Sigmoid colon (tissue), 7 donors: ENCODE measurements around the gene ZNF296. TPM values are rescaled to one million over a fixed set of nuclear protein-coding genes. Genes with fewer than 3 reads are reported as not detected.

Source experiments
- DNase-seq: peaks from one replicate; pipeline ENCODE4 v3.0.0-alpha.2; 2019
- H3K27ac ChIP-seq, 4 donors: fragments of 200-600 bp; sonication (generic); one replicate each; pipeline ENCODE4 v1.5.1; 2016 to 2019; ENCODE audit warnings: mild to moderate bottlenecking in 1 of 4
- H3K27me3 ChIP-seq, 3 donors: fragments of 200-600 bp; sonication (generic); one replicate each; pipeline ENCODE4 v1.5.1; 2019; ENCODE audit warnings: mild to moderate bottlenecking in 1 of 3
- H3K36me3 ChIP-seq, 4 donors: fragments of 200-600 bp; sonication (generic); one replicate each; pipeline ENCODE4 v1.5.1; 2016 to 2019
- H3K4me1 ChIP-seq, 4 donors: fragments of 200-600 bp; sonication (generic); one replicate each; pipeline ENCODE4 v1.5.1; 2017 to 2019
- H3K4me3 ChIP-seq, 4 donors: fragments of 200-600 bp; sonication (generic); one replicate each; pipeline ENCODE4 v1.5.1; 2017 to 2019; ENCODE audit warnings: mild to moderate bottlenecking in 2 of 4, moderate library complexity in 1 of 4
- H3K9me3 ChIP-seq, 4 donors: fragments of 200-600 bp in 3 of 4; sonication (generic) in 3 of 4; one replicate each; pipeline versions ENCODE4 v1.5.1 to v1.6.1; 2013 to 2019
- CTCF ChIP-seq, 4 experiments: fragments of 450-650 bp in 3 of 4; fragments of 200-600 bp in 1 of 4; IDR thresholded peaks; one replicate each; pipeline ENCODE4 v1.5.1; 2016 to 2019; ENCODE audit warnings: antibody characterized with exemption in 4 of 4, mild to moderate bottlenecking in 3 of 4, moderate library complexity in 2 of 4
- EP300 ChIP-seq, 4 donors: sonication (generic); formaldehyde crosslinking; IDR thresholded peaks; one replicate each; pipeline ENCODE4 v1.6.1; 2017; ENCODE audit warnings: antibody characterized with exemption in 4 of 4
- POLR2A ChIP-seq, 2 donors: fragments of 450-650 bp; IDR thresholded peaks; one replicate each; pipeline ENCODE4 v1.6.1; 2016; ENCODE audit warnings: antibody characterized with exemption in 2 of 2, mild to moderate bottlenecking in 2 of 2, moderate library complexity in 2 of 2
- POLR2AphosphoS5 ChIP-seq, 4 donors: sonication (generic); formaldehyde crosslinking; IDR thresholded peaks; one replicate each; pipeline ENCODE4 v1.6.1; 2017; ENCODE audit warnings: antibody characterized with exemption in 4 of 4
- WGBS, 2 donors: extraction: QIAGEN DNeasy Blood & Tissue Kit; methylation state at CpG; one replicate each; pipeline ENCODE4 v1.1.7; 2013; 5-methylcytosine and 5-hydroxymethylcytosine counted together
- intact Hi-C: fragments of 100-400 bp; cut with DNase I; formaldehyde crosslinking; loops from one replicate; pipeline ENCODE4 v1.15.1; 2023
- polyA plus RNA-seq, 3 donors: library from polyadenylated mRNA; stranded (reverse); fragments of 200-250 nt; gene quantifications; one replicate each; pipeline ENCODE4 v1.2.3, GENCODE V29; 2013
- total RNA-seq, 4 donors: library from RNA; depleted of rRNA; stranded (reverse); fragments of >200 nt; gene quantifications; one replicate each; pipeline ENCODE4 v1.1.0, GENCODE V29; 2016
- donor health status: healthy with polysubstance abuse.
- donor health status: Bipolar disorder and iron deficiency.
- donor health status: healthy.

The ZNF296 gene
- total and polyA plus RNA-seq, 7 donors: 0.41 to 5.4 (median 2.8) TPM; not detected in 2

DNA sequence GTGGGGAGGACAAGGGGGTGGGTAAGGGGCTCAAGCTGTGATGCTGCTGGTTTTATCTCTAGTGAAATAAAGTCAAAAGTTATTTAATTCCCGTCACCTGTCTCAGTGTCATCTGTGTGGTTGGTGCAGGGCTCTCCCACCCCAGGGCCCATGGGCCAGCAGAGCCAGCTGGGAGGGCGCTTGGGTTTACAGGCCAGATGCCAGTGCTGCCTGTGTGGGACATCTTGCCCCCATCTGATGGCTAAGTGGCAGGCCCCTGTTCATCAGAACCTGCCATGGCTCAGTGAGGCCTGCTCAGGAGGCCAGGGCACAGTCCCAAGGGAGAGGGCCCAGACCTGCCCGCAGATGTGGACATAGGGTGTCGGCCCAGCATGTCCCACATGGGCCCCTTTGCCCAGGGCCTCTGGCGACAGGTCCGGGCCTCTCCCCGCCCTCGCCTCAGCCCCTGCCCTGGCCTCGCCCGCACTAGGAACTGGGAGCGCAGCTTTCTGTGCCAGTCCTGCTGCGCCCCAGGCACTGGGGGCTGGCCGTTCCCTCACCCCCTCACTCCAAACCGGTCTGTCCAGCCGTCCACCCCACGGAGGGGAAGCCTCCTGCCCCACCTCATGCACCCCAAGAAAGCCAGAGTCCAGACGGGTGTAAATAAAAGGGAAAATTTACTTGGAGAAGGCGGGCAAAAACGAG is 5.3 kb downstream of the ZNF296 start:
- peaks cover 32 to 59% (median 44%) of the 10 kb centered on the region in 4 donors for H3K36me3 ChIP-seq

GRCh38 chr19:45070214-45070613 is 6.1 kb downstream of the ZNF296 start:
- no peak for DNase-seq
- H3K36me3 ChIP-seq: peaks cover 32 to 67% (median 50%) of the 10 kb centered on the region in 4 donors
- intact Hi-C loops: no loop called here

More for the DNA sequence above, 5.3 kb downstream of the ZNF296 start:
- intact Hi-C loops: no loop called here
- H3K4me1 ChIP-seq: peaks cover 0 to 12% (median 10%) of the 10 kb centered on the region in 4 donors
- no peak for DNase-seq
- no peak overlapping the region for H3K4me3 ChIP-seq
- H3K27ac ChIP-seq: no peak overlapping the region
- 53 to 79% methylated on average over 19 of the region's 19 CpGs for WGBS, 2 donors
- H3K27me3 ChIP-seq: no peaks in the 10 kb centered on the region
- no peaks in the 10 kb centered on the region for H3K9me3 ChIP-seq
- TF ChIP-seq POLR2A (IDR thresholded peaks at IDR 0.05) (no peak), CTCF (IDR thresholded peaks at IDR 0.05) (no peak), POLR2AphosphoS5 (IDR thresholded peaks at IDR 0.05) (no peak), EP300 (IDR thresholded peaks at IDR 0.05) (no peak)

GRCh38 chr19:45069056-45069455 is 7.2 kb downstream of the ZNF296 start:
- no peak for DNase-seq
- H3K4me3 ChIP-seq: no peak overlapping the region
- no peak overlapping the region for H3K27ac ChIP-seq
- no peaks in the 10 kb centered on the region for H3K9me3 ChIP-seq
- H3K36me3 ChIP-seq: peaks cover 40 to 78% (median 61%) of the 10 kb centered on the region in 4 donors
- no peak for TF ChIP-seq POLR2A (IDR thresholded peaks at IDR 0.05)
- no peak for TF ChIP-seq EP300 (IDR thresholded peaks at IDR 0.05)
- TF ChIP-seq POLR2AphosphoS5 (IDR thresholded peaks at IDR 0.05): no peak
- TF ChIP-seq CTCF (IDR thresholded peaks at IDR 0.05): no peak
- H3K27me3 ChIP-seq: no peaks in the 10 kb centered on the region
- no peaks in the 10 kb centered on the region for H3K4me1 ChIP-seq
- intact Hi-C loops: no loop called here
- WGBS, 2 donors: 50 to 83% methylated on average over 13 of the region's 13 CpGs

More at GRCh38 chr19:45070214-45070613, 6.1 kb downstream of the ZNF296 start:
- no peak overlapping the region for H3K4me3 ChIP-seq
- H3K4me1 ChIP-seq: peaks cover 0 to 4% (median 3%) of the 10 kb centered on the region in 4 donors
- H3K27ac ChIP-seq: no peak overlapping the region
- no peaks in the 10 kb centered on the region for H3K9me3 ChIP-seq
- TF ChIP-seq POLR2A (IDR thresholded peaks at IDR 0.05): no peak
- no peak for TF ChIP-seq CTCF (IDR thresholded peaks at IDR 0.05)
- TF ChIP-seq EP300 (IDR thresholded peaks at IDR 0.05): no peak
- no peak for TF ChIP-seq POLR2AphosphoS5 (IDR thresholded peaks at IDR 0.05)
- WGBS, 2 donors: 66 to 83% methylated on average over 6 of the region's 6 CpGs
- no peaks in the 10 kb centered on the region for H3K27me3 ChIP-seq

- WGBS, 2 donors: 88 to 96% methylated on average over 7 to 10 of the region's 10 CpGs
- no peak overlapping the region for H3K4me3 ChIP-seq
- H3K9me3 ChIP-seq: no peaks in the 10 kb centered on the region
- no peak for TF ChIP-seq EP300 (IDR thresholded peaks at IDR 0.05)
- peaks cover 47 to 87% (median 68%) of the 10 kb centered on the region in 4 donors for H3K36me3 ChIP-seq
- no peak overlapping the region for H3K27ac ChIP-seq
- DNase-seq: no peak
- no peaks in the 10 kb centered on the region for H3K27me3 ChIP-seq
- no peaks in the 10 kb centered on the region for H3K4me1 ChIP-seq
- intact Hi-C loops: no loop called here
Observed at GRCh38 chr19:45068041-45068440, 8.2 kb downstream of the ZNF296 start.

DNA sequence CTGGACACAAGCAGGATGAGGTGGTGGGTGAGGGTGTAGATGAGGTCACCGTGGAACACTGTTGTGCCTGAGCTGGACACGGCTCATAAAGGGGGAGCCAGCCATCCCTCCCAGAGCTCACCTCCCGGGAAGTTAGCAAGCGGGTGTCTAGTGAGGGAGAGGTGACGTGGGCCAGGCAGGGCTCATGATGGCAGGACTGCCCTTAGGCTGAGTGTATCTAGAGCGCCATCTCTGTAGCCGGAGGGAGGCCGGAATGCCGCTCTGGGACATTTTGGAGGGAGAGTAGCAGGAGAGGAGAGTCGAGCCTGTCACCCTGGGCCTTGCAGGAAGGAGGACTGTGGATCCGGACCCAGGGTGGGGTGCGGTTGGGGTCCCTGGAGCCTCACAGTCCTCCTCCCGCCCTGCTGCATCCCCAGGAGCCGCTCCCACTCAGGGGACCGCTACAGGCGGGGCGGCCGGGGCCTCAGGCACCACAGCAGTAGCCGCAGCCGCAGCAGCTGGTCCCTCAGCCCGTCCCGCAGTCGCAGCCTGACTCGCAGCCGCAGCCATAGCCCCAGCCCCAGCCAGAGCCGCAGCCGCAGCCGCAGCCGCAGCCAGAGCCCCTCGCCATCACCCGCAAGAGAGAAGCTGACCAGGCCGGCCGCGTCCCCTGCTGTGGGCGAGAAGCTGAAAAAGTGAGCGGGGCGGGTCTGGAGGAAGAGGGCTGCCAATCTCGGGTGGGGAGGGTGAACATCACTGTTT is 9.2 kb downstream of the ZNF296 start:
- no peak for TF ChIP-seq EP300 (IDR thresholded peaks at IDR 0.05)
- no peak for TF ChIP-seq POLR2A (IDR thresholded peaks at IDR 0.05)
- no peak for TF ChIP-seq POLR2AphosphoS5 (IDR thresholded peaks at IDR 0.05)
- TF ChIP-seq CTCF (IDR thresholded peaks at IDR 0.05): no peak
- 94 to 95% methylated on average over 38 of the region's 38 CpGs for WGBS, 2 donors
- no peak overlapping the region for H3K27ac ChIP-seq
- no peak for DNase-seq
- no peak overlapping the region for H3K4me3 ChIP-seq
- no peaks in the 10 kb centered on the region for H3K9me3 ChIP-seq
- no peaks in the 10 kb centered on the region for H3K4me1 ChIP-seq
- no peaks in the 10 kb centered on the region for H3K27me3 ChIP-seq
- intact Hi-C loops: no loop called here
- peaks cover 47 to 96% (median 73%) of the 10 kb centered on the region in 4 donors for H3K36me3 ChIP-seq
